A172 (cell line): Measurements from ENCODE around the gene KCTD11. TPM values are rescaled to one million over a fixed set of nuclear protein-coding genes. Genes with fewer than 3 reads are reported as not detected.
"Not testable (repeated sequence)": the region's sequence is repeated elsewhere in the genome, so short reads cannot be mapped to it uniquely, and the experiment has no call there.

ENCODE experiments used
- DNase-seq: peaks from one replicate; pipeline ENCODE4 v3.0.0-alpha.2; 2015; ENCODE audit warnings: low spot score
- total RNA-seq: library from RNA; depleted of rRNA; stranded (reverse); fragments of >200 nt; shearing (Covaris generic); gene quantifications from 2 replicates; pipeline ENCODE4 v1.2.3, GENCODE V29; 2014

KCTD11 gene
- total RNA-seq, 1 experiment from 2014 or later, result 19.5 TPM

GRCh38 chr17:7322520-7323194 lies 29.3 kb upstream of the KCTD11 start:
- DNase-seq, result no peak

- DNase-seq, result no peak
These were observed 28.1 kb upstream of the KCTD11 start for GRCh38 chr17:7323731-7324437.

GRCh38 chr17:7324438-7324779 lies 27.6 kb upstream of the KCTD11 start:
- DNase-seq, result no peak

- no peak for DNase-seq
These were observed 26.9 kb upstream of the KCTD11 start for GRCh38 chr17:7325031-7325528.

GRCh38 chr17:7326186-7326585 lies 25.8 kb upstream of the KCTD11 start:
- DNase-seq, result no peak

- DNase-seq, result no peak
These were observed 24.9 kb upstream of the KCTD11 start for GRCh38 chr17:7327056-7327455.

GRCh38 chr17:7327501-7327900 lies 24.5 kb upstream of the KCTD11 start:
- DNase-seq, result no peak

- DNase-seq, result no peak
These were observed 24.0 kb upstream of the KCTD11 start for GRCh38 chr17:7328009-7328408.

- DNase-seq, result no peak
These were observed 23.1 kb upstream of the KCTD11 start, which contains the start of gene NEURL4 for GRCh38 chr17:7328840-7329373. Gene NEURL4 (minus strand): TSS chr17:7329335. CDS start chr17:7329312, 23 bp downstream.

- peak; percentile 98 for DNase-seq
These were observed 22.5 kb upstream of the KCTD11 start for GRCh38 chr17:7329374-7329996.

GRCh38 chr17:7329997-7330637 lies 21.8 kb upstream of the KCTD11 start:
- peak; percentile 81 for DNase-seq

- DNase-seq, result no peak
These were observed 21.3 kb upstream of the KCTD11 start for GRCh38 chr17:7330638-7331015.

- no peak for DNase-seq
These were observed 19.9 kb upstream of the KCTD11 start for GRCh38 chr17:7332111-7332510.

GRCh38 chr17:7332600-7333069 lies 19.3 kb upstream of the KCTD11 start:
- not testable (repeated sequence) for DNase-seq

- DNase-seq, result no peak
These were observed 16.9 kb upstream of the KCTD11 start for GRCh38 chr17:7334938-7335538.

GRCh38 chr17:7335765-7336164 lies 16.2 kb upstream of the KCTD11 start:
- not testable (repeated sequence) for DNase-seq

GRCh38 chr17:7336240-7337175 lies 15.5 kb upstream of the KCTD11 start, which contains the start of gene ACAP1:
Gene ACAP1 (plus strand): TSS chr17:7336529. CDS start chr17:7336735, 206 bp downstream.
- no peak for DNase-seq

GRCh38 chr17:7337600-7337999 lies 14.4 kb upstream of the KCTD11 start:
- DNase-seq, result not testable (repeated sequence)

GRCh38 chr17:7340179-7340578 lies 11.8 kb upstream of the KCTD11 start:
- no peak for DNase-seq

GRCh38 chr17:7341842-7342241 lies 10.1 kb upstream of the KCTD11 start:
- no peak for DNase-seq
